ENCODE data around the gene ZSCAN20. TPM values are rescaled to one million over a fixed set of nuclear protein-coding genes. Genes with fewer than 3 reads are reported as not detected.

Gene ZSCAN20
- total and polyA plus RNA-seq, 9 of the 15 experiments (the other 6 are each of a cell fraction or from before 2014, with no cell fraction given) = 0.36 to 3.3 (median 2.0) TPM

GRCh38 chr1:33455539-33456501, 16.6 kb upstream of the ZSCAN20 start (continued):
- no peak for TF ChIP-seq ZNF592 (IDR thresholded peaks at IDR 0.05)
- TF ChIP-seq, protein P1, sequence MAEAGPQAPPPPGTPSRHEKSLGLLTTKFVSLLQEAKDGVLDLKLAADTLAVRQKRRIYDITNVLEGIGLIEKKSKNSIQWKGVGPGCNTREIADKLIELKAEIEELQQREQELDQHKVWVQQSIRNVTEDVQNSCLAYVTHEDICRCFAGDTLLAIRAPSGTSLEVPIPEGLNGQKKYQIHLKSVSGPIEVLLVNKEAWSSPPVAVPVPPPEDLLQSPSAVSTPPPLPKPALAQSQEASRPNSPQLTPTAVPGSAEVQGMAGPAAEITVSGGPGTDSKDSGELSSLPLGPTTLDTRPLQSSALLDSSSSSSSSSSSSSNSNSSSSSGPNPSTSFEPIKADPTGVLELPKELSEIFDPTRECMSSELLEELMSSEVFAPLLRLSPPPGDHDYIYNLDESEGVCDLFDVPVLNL (CRISPR knock-in tag; IDR thresholded peaks at IDR 0.05; ENCODE audit: low read depth) = no peak
- no peak for TF ChIP-seq FOXA1 (IDR thresholded peaks at IDR 0.05; ENCODE audit: borderline replicate concordance)
- no peak for TF ChIP-seq SREBF1 (IDR thresholded peaks at IDR 0.05; ENCODE audit: borderline replicate concordance, low read depth, low read length)
- TF ChIP-seq CC2D1A (IDR thresholded peaks at IDR 0.05) = peak; percentile 71
- TF ChIP-seq RBFOX2 (IDR thresholded peaks at IDR 0.05; ENCODE audit: low read depth, low read length) = no peak
- TF ChIP-seq, protein P2, sequence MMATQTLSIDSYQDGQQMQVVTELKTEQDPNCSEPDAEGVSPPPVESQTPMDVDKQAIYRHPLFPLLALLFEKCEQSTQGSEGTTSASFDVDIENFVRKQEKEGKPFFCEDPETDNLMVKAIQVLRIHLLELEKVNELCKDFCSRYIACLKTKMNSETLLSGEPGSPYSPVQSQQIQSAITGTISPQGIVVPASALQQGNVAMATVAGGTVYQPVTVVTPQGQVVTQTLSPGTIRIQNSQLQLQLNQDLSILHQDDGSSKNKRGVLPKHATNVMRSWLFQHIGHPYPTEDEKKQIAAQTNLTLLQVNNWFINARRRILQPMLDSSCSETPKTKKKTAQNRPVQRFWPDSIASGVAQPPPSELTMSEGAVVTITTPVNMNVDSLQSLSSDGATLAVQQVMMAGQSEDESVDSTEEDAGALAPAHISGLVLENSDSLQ (IDR thresholded peaks at IDR 0.05) = peak; percentile 47
- TF ChIP-seq RAD21 (CRISPR knock-in tag; conservative IDR thresholded peaks at IDR 0.05 in 1 of 2, IDR thresholded peaks at IDR 0.05 in 1 of 2) = peak; percentile 92 to 97
- no peak for TF ChIP-seq ZNF79 (CRISPR knock-in tag; IDR thresholded peaks at IDR 0.05; ENCODE audit: low read depth)
- 0 out of 4 replicates have a peak, but pooled peaks of 1 of the 2 experiments have one; percentile 19 for TF ChIP-seq MAZ (CRISPR knock-in tag; conservative IDR thresholded peaks at IDR 0.05 in 1 of 2, IDR thresholded peaks at IDR 0.05 in 1 of 2)
- no peak for TF ChIP-seq CREB3 (tag; conservative IDR thresholded peaks at IDR 0.05; ENCODE audit: low read depth)
- no peak for TF ChIP-seq SREBF2 (CRISPR knock-in tag; IDR thresholded peaks at IDR 0.05)
- TF ChIP-seq KLF13 (tag; IDR thresholded peaks at IDR 0.05; ENCODE audit: borderline replicate concordance, low read depth) = no peak
- TF ChIP-seq, protein P3, sequence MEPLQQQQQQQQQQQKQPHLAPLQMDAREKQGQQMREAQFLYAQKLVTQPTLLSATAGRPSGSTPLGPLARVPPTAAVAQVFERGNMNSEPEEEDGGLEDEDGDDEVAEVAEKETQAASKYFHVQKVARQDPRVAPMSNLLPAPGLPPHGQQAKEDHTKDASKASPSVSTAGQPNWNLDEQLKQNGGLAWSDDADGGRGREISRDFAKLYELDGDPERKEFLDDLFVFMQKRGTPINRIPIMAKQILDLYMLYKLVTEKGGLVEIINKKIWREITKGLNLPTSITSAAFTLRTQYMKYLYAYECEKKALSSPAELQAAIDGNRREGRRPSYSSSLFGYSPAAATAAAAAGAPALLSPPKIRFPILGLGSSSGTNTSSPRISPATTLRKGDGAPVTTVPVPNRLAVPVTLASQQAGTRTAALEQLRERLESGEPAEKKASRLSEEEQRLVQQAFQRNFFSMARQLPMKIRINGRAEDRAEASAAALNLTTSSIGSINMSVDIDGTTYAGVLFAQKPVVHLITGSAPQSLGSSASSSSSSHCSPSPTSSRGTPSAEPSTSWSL (CRISPR knock-in tag; IDR thresholded peaks at IDR 0.05; ENCODE audit: borderline replicate concordance) = no peak
- no peak for TF ChIP-seq ZNF778 (CRISPR knock-in tag; IDR thresholded peaks at IDR 0.05)
- TF ChIP-seq IRF2 (CRISPR knock-in tag; IDR thresholded peaks at IDR 0.05) = no peak

Measured in K562 (cell line).